GM13976 (cell line): Measurements from ENCODE around the gene UGT1A6.

ENCODE experiments used
- DNase-seq: peaks from one replicate; pipeline ENCODE4 v3.0.0; 2012; ENCODE audit warnings: low spot score
- in situ Hi-C: fragments of 300-500 bp; cut with MboI; formaldehyde crosslinking; loops from one replicate; pipeline ENCODE4 v1.12.0; 2022; ENCODE audit warnings: low sequenced_read_pairs, mixed read lengths, inconsistent platforms; ENCODE audit not compliant: unreplicated experiment
- TF ChIP-seq, protein P1 (sequence below): IDR thresholded peaks from 2 replicates; pipeline ENCODE4 v1.5.1; 2012; ENCODE audit warnings: borderline replicate concordance, mild to moderate bottlenecking; ENCODE audit not compliant: insufficient read depth; ENCODE audit errors: extremely low read depth, missing control alignments, control extremely low read depth

The UGT1A6 gene

GRCh38 chr2:233656443-233656842 is 36.2 kb upstream of the UGT1A6 start:
- TF ChIP-seq, protein P1, sequence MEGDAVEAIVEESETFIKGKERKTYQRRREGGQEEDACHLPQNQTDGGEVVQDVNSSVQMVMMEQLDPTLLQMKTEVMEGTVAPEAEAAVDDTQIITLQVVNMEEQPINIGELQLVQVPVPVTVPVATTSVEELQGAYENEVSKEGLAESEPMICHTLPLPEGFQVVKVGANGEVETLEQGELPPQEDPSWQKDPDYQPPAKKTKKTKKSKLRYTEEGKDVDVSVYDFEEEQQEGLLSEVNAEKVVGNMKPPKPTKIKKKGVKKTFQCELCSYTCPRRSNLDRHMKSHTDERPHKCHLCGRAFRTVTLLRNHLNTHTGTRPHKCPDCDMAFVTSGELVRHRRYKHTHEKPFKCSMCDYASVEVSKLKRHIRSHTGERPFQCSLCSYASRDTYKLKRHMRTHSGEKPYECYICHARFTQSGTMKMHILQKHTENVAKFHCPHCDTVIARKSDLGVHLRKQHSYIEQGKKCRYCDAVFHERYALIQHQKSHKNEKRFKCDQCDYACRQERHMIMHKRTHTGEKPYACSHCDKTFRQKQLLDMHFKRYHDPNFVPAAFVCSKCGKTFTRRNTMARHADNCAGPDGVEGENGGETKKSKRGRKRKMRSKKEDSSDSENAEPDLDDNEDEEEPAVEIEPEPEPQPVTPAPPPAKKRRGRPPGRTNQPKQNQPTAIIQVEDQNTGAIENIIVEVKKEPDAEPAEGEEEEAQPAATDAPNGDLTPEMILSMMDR, result no peak
- no peak for DNase-seq
- in situ Hi-C loops, result no loop called here

- in situ Hi-C loops, result no loop called here
- DNase-seq, result no peak
- TF ChIP-seq, protein P1, result no peak
Measured at GRCh38 chr2:233658610-233659009, 34.1 kb upstream of the UGT1A6 start.

DNA sequence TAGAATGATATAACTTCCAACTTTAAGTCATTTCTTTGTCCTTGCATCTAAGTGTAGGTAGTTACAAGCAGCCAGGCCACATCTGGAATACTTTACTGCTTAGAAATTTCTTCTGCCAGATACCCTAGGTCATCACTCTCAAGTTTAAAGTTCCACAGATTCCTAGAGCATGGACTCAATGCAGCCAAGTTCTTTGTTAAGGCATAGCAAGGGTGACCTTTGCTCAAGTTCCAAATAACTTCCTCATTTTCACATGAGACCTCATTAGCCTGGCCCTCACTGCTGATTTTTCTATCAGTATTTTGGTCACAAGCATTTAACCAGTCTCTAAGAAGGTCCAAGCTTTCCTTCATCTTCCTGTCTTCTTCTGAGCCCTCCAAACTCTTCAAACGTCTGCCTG is 28.8 kb upstream of the UGT1A6 start:
- in situ Hi-C loops, result no loop called here
- TF ChIP-seq, protein P1, result no peak
- no peak for DNase-seq

GRCh38 chr2:233668605-233669260 is 24.0 kb upstream of the UGT1A6 start:
- DNase-seq, result no peak
- TF ChIP-seq, protein P1, result no peak
- in situ Hi-C loops, result no loop called here

DNA sequence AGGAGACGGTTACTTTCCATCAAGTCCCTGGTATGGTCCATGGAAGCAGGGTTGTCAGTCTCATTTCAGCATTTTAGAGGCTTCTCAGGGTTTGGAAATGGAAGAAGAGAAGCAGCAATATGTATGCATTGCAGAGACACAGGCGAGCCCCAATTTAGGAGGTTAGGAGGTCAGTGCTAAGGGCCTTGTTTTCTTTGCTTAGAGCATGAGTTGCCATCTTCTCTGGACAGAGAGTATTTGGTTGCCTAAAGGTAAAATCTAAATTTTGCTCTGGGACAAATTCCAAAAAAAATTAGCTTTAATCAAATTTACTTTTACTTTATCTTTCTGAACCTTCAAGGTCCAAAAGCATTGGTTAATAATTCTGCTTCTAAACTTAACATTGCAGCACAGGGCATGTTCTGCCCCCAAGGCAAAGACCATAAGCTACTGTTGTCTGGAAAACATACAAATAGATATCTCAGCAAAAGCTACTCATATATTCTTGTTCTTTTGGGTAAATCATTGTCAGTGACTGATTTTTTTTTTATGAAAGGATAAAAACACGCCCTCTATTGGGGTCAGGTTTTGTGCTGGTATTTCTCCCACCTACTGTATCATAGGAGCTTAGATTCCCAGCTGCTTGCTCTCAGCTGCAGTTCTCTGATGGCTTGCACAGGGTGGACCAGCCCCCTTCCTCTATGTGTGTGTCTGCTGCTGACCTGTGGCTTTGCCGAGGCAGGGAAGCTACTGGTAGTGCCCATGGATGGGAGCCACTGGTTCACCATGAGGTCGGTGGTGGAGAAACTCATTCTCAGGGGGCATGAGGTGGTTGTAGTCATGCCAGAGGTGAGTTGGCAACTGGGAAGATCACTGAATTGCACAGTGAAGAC is 21.2 kb upstream of the UGT1A6 start, which contains the start of gene UGT1A9:
Gene UGT1A9, plus strand, starts transcription at position 609 of the 872 bp plus-strand sequence. Its CDS starts 37 bp downstream, at position 646.
- in situ Hi-C loops, result no loop called here
- no peak for DNase-seq
- TF ChIP-seq, protein P1, result no peak

- DNase-seq, result no peak
- in situ Hi-C loops, result no loop called here
- TF ChIP-seq, protein P1, result no peak
Measured at GRCh38 chr2:233672886-233673285, 19.8 kb upstream of the UGT1A6 start.
